Measurements from ENCODE around the gene COL10A1.

- no peak for TF ChIP-seq POLR2A (IDR thresholded peaks at IDR 0.05; ENCODE audit: extremely low read depth, insufficient read length)
- TF ChIP-seq CTCF (IDR thresholded peaks at IDR 0.05; ENCODE audit: low read depth, low read length) = no peak
- no peak for TF ChIP-seq MAX (IDR thresholded peaks at IDR 0.05; ENCODE audit: low read depth, low read length)
Measured at GRCh38 chr6:116088946-116089345, 37.0 kb downstream of the COL10A1 start.

Measured in NB4 (cell line).